ENCODE measurements around the gene PYY.

Gene PYY

GRCh38 chr17:43914451-43914850, 39.3 kb downstream of the PYY start:
- no peak for DNase-seq

- no peak for DNase-seq
Measured at GRCh38 chr17:43913584-43913983, 40.2 kb downstream of the PYY start.

- DNase-seq: no peak
Measured at GRCh38 chr17:43912635-43913304, 41.0 kb downstream of the PYY start.

- DNase-seq: no peak
Measured at GRCh38 chr17:43911904-43912303, 41.8 kb downstream of the PYY start.

- DNase-seq: no peak
Measured at GRCh38 chr17:43909537-43910231, 44.1 kb downstream of the PYY start.

GRCh38 chr17:43907998-43908721, 45.6 kb downstream of the PYY start:
- DNase-seq: peak; percentile 4 to 13

GRCh38 chr17:43907425-43907981, 46.2 kb downstream of the PYY start, which contains the start of gene MPP2:
TSS of gene MPP2 (minus strand) at chr17:43907536. CDS start at chr17:43904460, 3,076 bp downstream.
- peak; percentile 33 to 65 for DNase-seq

- no peak for DNase-seq
Measured at GRCh38 chr17:43906951-43907424, 46.8 kb downstream of the PYY start.

- DNase-seq: no peak
Measured at GRCh38 chr17:43905985-43906852, 47.5 kb downstream of the PYY start.

GRCh38 chr17:43905400-43905984, 48.2 kb downstream of the PYY start:
- DNase-seq: no peak
